Astrocyte (in vitro differentiated cells and primary cell): Measurements from ENCODE around the gene DMXL1. TPM values are rescaled to one million over a fixed set of nuclear protein-coding genes. Genes with fewer than 3 reads are reported as not detected.

Source experiments
- DNase-seq: peaks from one replicate; pipeline ENCODE4 v3.0.0-alpha.2; 2010; ENCODE audit warnings: low read depth
- FAIRE-seq: peaks from 2 replicates; lab custom pipeline; 2011; peaks lifted over from hg19 to GRCh38; lab: Jason Lieb, UNC
- H2AFZ ChIP-seq: 2 replicates; pipeline ENCODE4 v1.6.0; 2012; ENCODE audit warnings: low read depth, low read length, inconsistent platforms
- H3K27ac ChIP-seq: 2 replicates; pipeline ENCODE4 v1.5.1; 2011; ENCODE audit warnings: low read depth, low read length, inconsistent platforms
- H3K27me3 ChIP-seq: 2 replicates; pipeline ENCODE4 v1.6.0; 2011; ENCODE audit warnings: low read length, inconsistent platforms; ENCODE audit not compliant: insufficient read depth
- H3K36me3 ChIP-seq: 2 replicates; pipeline ENCODE4 v1.5.1; 2011; ENCODE audit warnings: low read length, inconsistent platforms; ENCODE audit not compliant: insufficient read depth
- H3K4me1 ChIP-seq: 2 replicates; pipeline ENCODE4 v1.5.1; 2011; ENCODE audit warnings: low read length, inconsistent platforms; ENCODE audit not compliant: insufficient read depth
- H3K4me2 ChIP-seq: 2 replicates; pipeline ENCODE4 v1.6.0; 2012; ENCODE audit warnings: low read length, inconsistent platforms
- H3K4me3 ChIP-seq: 2 replicates; pipeline ENCODE4 v1.5.1; 2011; ENCODE audit warnings: low read depth, mild to moderate bottlenecking, low read length, inconsistent platforms; ENCODE audit not compliant: insufficient read depth
- H3K79me2 ChIP-seq: 2 replicates; pipeline ENCODE4 v1.6.0; 2012; ENCODE audit warnings: mild to moderate bottlenecking, low read length, inconsistent platforms; ENCODE audit not compliant: insufficient read depth
- H3K9ac ChIP-seq: 2 replicates; pipeline ENCODE4 v1.6.0; 2012; ENCODE audit warnings: mild to moderate bottlenecking, low read length, inconsistent platforms
- H3K9me3 ChIP-seq: 2 replicates; pipeline ENCODE4 v1.5.1; 2012; ENCODE audit warnings: low read depth, mild to moderate bottlenecking, low read length, inconsistent platforms; ENCODE audit not compliant: insufficient read depth
- H4K20me1 ChIP-seq: 2 replicates; pipeline ENCODE4 v1.6.0; 2012; ENCODE audit warnings: low read length, inconsistent platforms; ENCODE audit not compliant: insufficient read depth
- H3K27ac Mint-ChIP-seq: one replicate; pipeline ENCODE4 v1.8.0; 2021; ENCODE audit warnings: mild to moderate bottlenecking, mixed read lengths; ENCODE audit not compliant: unreplicated experiment
- H3K27me3 Mint-ChIP-seq: one replicate; pipeline ENCODE4 v1.8.0; 2021; ENCODE audit warnings: low read depth, mixed read lengths; ENCODE audit not compliant: unreplicated experiment
- H3K36me3 Mint-ChIP-seq: one replicate; pipeline ENCODE4 v1.8.0; 2021; ENCODE audit warnings: low read depth, mixed read lengths; ENCODE audit not compliant: unreplicated experiment
- H3K4me1 Mint-ChIP-seq: one replicate; pipeline ENCODE4 v1.8.0; 2021; ENCODE audit warnings: low read depth, mixed read lengths; ENCODE audit not compliant: unreplicated experiment
- H3K4me3 Mint-ChIP-seq: one replicate; pipeline ENCODE4 v1.8.0; 2021; ENCODE audit warnings: mild to moderate bottlenecking, moderate library complexity, mixed read lengths; ENCODE audit not compliant: unreplicated experiment
- H3K9me3 Mint-ChIP-seq: one replicate; pipeline ENCODE4 v1.8.0; 2021; ENCODE audit warnings: mild to moderate bottlenecking, mixed read lengths; ENCODE audit not compliant: unreplicated experiment
- CTCF ChIP-seq: IDR thresholded peaks from 2 replicates; pipeline ENCODE4 v1.5.1; 2011; ENCODE audit warnings: low read depth, mild to moderate bottlenecking, inconsistent platforms, low read length, moderate library complexity; ENCODE audit not compliant: insufficient read depth
- EZH2 ChIP-seq: IDR thresholded peaks from 2 replicates; pipeline ENCODE4 v1.6.1; 2012; ENCODE audit warnings: mild to moderate bottlenecking, low read length, inconsistent platforms; ENCODE audit not compliant: insufficient read depth
- total RNA-seq: library from RNA; stranded (reverse); gene quantifications from 2 replicates; pipeline ENCODE4 v1.2.1, GENCODE V29; 2021

DMXL1 gene
- total RNA-seq, 1 donor from 2014 or later: 26.0 TPM

- Histone ChIP-seq H2AFZ (no peak overlapping the region), H3K4me1 (peaks cover 10% of the 10 kb centered on the region), H3K27ac (no peak overlapping the region), H3K4me3 (no peak overlapping the region), H4K20me1 (peaks cover 47% of the 10 kb centered on the region), H3K9ac (no peak overlapping the region), H3K36me3 (no peaks in the 10 kb centered on the region), H3K9me3 (no peaks in the 10 kb centered on the region), H3K27me3 (no peaks in the 10 kb centered on the region), H3K4me2 (no peak overlapping the region), H3K79me2 (peaks cover 67% of the 10 kb centered on the region)
- Mint-ChIP-seq H3K27me3 (no peaks in the 10 kb centered on the region), H3K4me1 (peaks cover 28% of the 10 kb centered on the region), H3K27ac (no peak overlapping the region), H3K9me3 (no peaks in the 10 kb centered on the region), H3K4me3 (no peak overlapping the region), H3K36me3 (no peaks in the 10 kb centered on the region)
- no peak for TF ChIP-seq EZH2
- TF ChIP-seq CTCF: no peak
- DNase-seq (no peak), FAIRE-seq (no peak)
Measured at GRCh38 chr5:119077444-119077843, 6.6 kb downstream of the DMXL1 start.

- Histone ChIP-seq H3K4me2 (peak overlapping the region; percentile 58), H2AFZ (no peak overlapping the region), H4K20me1 (peaks cover 44% of the 10 kb centered on the region), H3K4me3 (no peak overlapping the region), H3K27ac (no peak overlapping the region), H3K36me3 (no peaks in the 10 kb centered on the region), H3K9me3 (no peaks in the 10 kb centered on the region), H3K4me1 (peaks cover 10% of the 10 kb centered on the region), H3K27me3 (no peaks in the 10 kb centered on the region), H3K9ac (no peak overlapping the region), H3K79me2 (peaks cover 66% of the 10 kb centered on the region)
- no peak for TF ChIP-seq CTCF
- TF ChIP-seq EZH2: no peak
- H3K4me1 Mint-ChIP-seq: peaks cover 20% of the 10 kb centered on the region
- DNase-seq (no peak), FAIRE-seq (no peak)
- peak overlapping the region; percentile 3 for H3K4me3 Mint-ChIP-seq
- no peaks in the 10 kb centered on the region for H3K27me3 Mint-ChIP-seq
- H3K36me3 Mint-ChIP-seq: peaks cover 2% of the 10 kb centered on the region
- no peaks in the 10 kb centered on the region for H3K9me3 Mint-ChIP-seq
- peak overlapping the region; percentile 98 for H3K27ac Mint-ChIP-seq
Measured at GRCh38 chr5:119078071-119078846, 7.4 kb downstream of the DMXL1 start.

GRCh38 chr5:119078861-119079260, 8.0 kb downstream of the DMXL1 start:
- no peaks in the 10 kb centered on the region for H3K36me3 ChIP-seq
- H3K9me3 Mint-ChIP-seq: no peaks in the 10 kb centered on the region
- no peaks in the 10 kb centered on the region for H3K27me3 Mint-ChIP-seq
- peaks cover 19% of the 10 kb centered on the region for H3K4me1 Mint-ChIP-seq
- H2AFZ ChIP-seq: no peak overlapping the region
- peaks cover 2% of the 10 kb centered on the region for H3K36me3 Mint-ChIP-seq
- TF ChIP-seq EZH2 (no peak), CTCF (no peak)
- H4K20me1 ChIP-seq: peaks cover 46% of the 10 kb centered on the region
- no peaks in the 10 kb centered on the region for H3K27me3 ChIP-seq
- H3K79me2 ChIP-seq: peaks cover 60% of the 10 kb centered on the region
- no peak overlapping the region for H3K4me3 Mint-ChIP-seq
- peak overlapping the region; percentile 58 for H3K4me2 ChIP-seq
- peak overlapping the region; percentile 98 for H3K27ac Mint-ChIP-seq
- H3K9me3 ChIP-seq: no peaks in the 10 kb centered on the region
- no peak overlapping the region for H3K4me3 ChIP-seq
- H3K4me1 ChIP-seq: peaks cover 10% of the 10 kb centered on the region
- peak overlapping the region; percentile 55 for H3K27ac ChIP-seq
- DNase-seq (peak; percentile 83), FAIRE-seq (no peak)
- H3K9ac ChIP-seq: peak overlapping the region; percentile 15
